Nephron (organoid): Measurements from ENCODE around the gene AHRR.

ENCODE experiments used
- H3K27ac Mint-ChIP-seq, 3 experiments: 2 replicates each; pipeline ENCODE4 v1.8.0; 2020; ENCODE audit warnings: mixed read lengths in 3 of 3, mild to moderate bottlenecking in 2 of 3, moderate library complexity in 1 of 3
- H3K27me3 Mint-ChIP-seq: 2 replicates; pipeline ENCODE4 v1.8.0; 2021; ENCODE audit warnings: low read depth, mild to moderate bottlenecking, moderate library complexity, mixed read lengths
- H3K36me3 Mint-ChIP-seq: 2 replicates; pipeline ENCODE4 v1.8.0; 2020; ENCODE audit warnings: low read depth, mixed read lengths
- H3K4me1 Mint-ChIP-seq: 2 replicates; pipeline ENCODE4 v1.8.0; 2020; ENCODE audit warnings: mixed read lengths
- H3K4me3 Mint-ChIP-seq, 3 experiments: 2 replicates each; pipeline ENCODE4 v1.8.0; 2020; ENCODE audit warnings: mild to moderate bottlenecking in 3 of 3, mixed read lengths in 3 of 3, moderate library complexity in 2 of 3
- H3K9me3 Mint-ChIP-seq: 2 replicates; pipeline ENCODE4 v1.8.0; 2020; ENCODE audit warnings: mixed read lengths
- CTCF ChIP-seq, 3 experiments: fragments of 200-600 bp; sonication (generic); IDR thresholded peaks; one replicate each; pipeline ENCODE4 v1.5.0; 2021; ENCODE audit warnings: antibody characterized with exemption in 3 of 3; ENCODE audit not compliant: unreplicated experiment in 3 of 3

The AHRR gene

GRCh38 chr5:428754-429452 is 107.4 kb downstream of the AHRR start:
- Mint-ChIP-seq H3K36me3 (peaks cover 3% of the 10 kb centered on the region), H3K27me3 (no peaks in the 10 kb centered on the region), H3K4me1 (peaks cover 6% of the 10 kb centered on the region), H3K27ac (peak overlapping the region in 1 of 3 experiments; percentile 67), H3K9me3 (no peaks in the 10 kb centered on the region), H3K4me3 (no peak overlapping the region)
- TF ChIP-seq CTCF (IDR thresholded peaks at IDR 0.05; ENCODE audit: unreplicated experiment in 3 of 3), result no peak

GRCh38 chr5:429453-430188 is 108.1 kb downstream of the AHRR start:
- no peak for TF ChIP-seq CTCF (IDR thresholded peaks at IDR 0.05; ENCODE audit: unreplicated experiment in 3 of 3)
- Mint-ChIP-seq H3K9me3 (no peaks in the 10 kb centered on the region), H3K4me3 (peak overlapping the region in 1 of 3 experiments; percentile 5), H3K36me3 (peaks cover 3% of the 10 kb centered on the region), H3K27ac (peak overlapping the region; percentile 14 to 54 (median 23)), H3K4me1 (peaks cover 6% of the 10 kb centered on the region), H3K27me3 (no peaks in the 10 kb centered on the region)

- Mint-ChIP-seq H3K4me1 (peaks cover 6% of the 10 kb centered on the region), H3K27me3 (no peaks in the 10 kb centered on the region), H3K36me3 (peaks cover 3% of the 10 kb centered on the region), H3K27ac (peak overlapping the region in 2 of 3 experiments; percentile 23 to 54), H3K9me3 (no peaks in the 10 kb centered on the region), H3K4me3 (peak overlapping the region in 1 of 3 experiments; percentile 5)
- TF ChIP-seq CTCF (IDR thresholded peaks at IDR 0.05; ENCODE audit: unreplicated experiment in 3 of 3), result no peak
Observed at GRCh38 chr5:430214-430925, 108.9 kb downstream of the AHRR start.

- Mint-ChIP-seq H3K36me3 (peaks cover 3% of the 10 kb centered on the region), H3K9me3 (no peaks in the 10 kb centered on the region), H3K27me3 (no peaks in the 10 kb centered on the region), H3K4me1 (peaks cover 6% of the 10 kb centered on the region), H3K4me3 (no peak overlapping the region), H3K27ac (no peak overlapping the region)
- peak; percentile 78 to 89 (median 87) for TF ChIP-seq CTCF (IDR thresholded peaks at IDR 0.05; ENCODE audit: unreplicated experiment in 3 of 3)
Observed at GRCh38 chr5:431001-431710, 109.6 kb downstream of the AHRR start.

GRCh38 chr5:431711-432050 is 110.2 kb downstream of the AHRR start:
- Mint-ChIP-seq H3K27ac (no peak overlapping the region), H3K36me3 (peaks cover 3% of the 10 kb centered on the region), H3K9me3 (no peaks in the 10 kb centered on the region), H3K4me3 (no peak overlapping the region), H3K4me1 (peaks cover 6% of the 10 kb centered on the region), H3K27me3 (peaks cover 3% of the 10 kb centered on the region)
- TF ChIP-seq CTCF (IDR thresholded peaks at IDR 0.05; ENCODE audit: unreplicated experiment in 3 of 3), result no peak
